HepG2 (cell line): ENCODE data around the gene NIP7. TPM values are rescaled to one million over a fixed set of nuclear protein-coding genes. Genes with fewer than 3 reads are reported as not detected.

Experiments used
- ATAC-seq: fragments of 200-7000 bp; cut with Tn5 transposase; 3 replicates; pipeline ENCODE4 v1.9.1; 2020; ENCODE audit warnings: mild to moderate bottlenecking, moderate library complexity
- BruUV-seq: library from RNA; stranded (reverse); fragments of 400-500 nt; replicated peaks from 2 replicates; lab custom pipeline; 2021; lab: Mats Ljungman, UMichigan
- CTCF ChIA-PET: fragments of 300-600 bp; formaldehyde crosslinking; extraction: SDS; loops from one replicate; lab custom pipeline; 2021; ENCODE audit warnings: low total read pairs, inconsistent platforms, low intra/inter-chr PET ratio; lab: Yijun Ruan, JAX
- POLR2A ChIA-PET: fragments of 350-600 bp; sonication (Branson Sonifier 250); formaldehyde crosslinking; loops from one replicate; lab custom pipeline; 2020; ENCODE audit warnings: antibody characterized with exemption, inconsistent platforms; lab: Yijun Ruan, JAX
- DNase-seq: peaks from one replicate; pipeline ENCODE4 v3.0.0-alpha.2; 2015; ENCODE audit warnings: low spot score
- FAIRE-seq: peaks from 3 replicates; lab custom pipeline; 2011; peaks lifted over from hg19 to GRCh38; lab: Jason Lieb, UNC
- H2AFZ ChIP-seq: one replicate; pipeline ENCODE4 v1.6.1; 2011; ENCODE audit warnings: low read length, inconsistent platforms
- H3K27ac ChIP-seq: fragments of 300-600 bp; 3 replicates; pipeline ENCODE4 v1.8.0; 2011; ENCODE audit warnings: mixed run types, mild to moderate bottlenecking, mixed read lengths, low read length, inconsistent platforms; ENCODE audit not compliant: insufficient read depth; ENCODE audit errors: extremely low read length
- H3K27me3 ChIP-seq, 2 experiments: fragments of 200-600 bp in 1 of 2; 2 replicates in 1 of 2; 3 replicates in 1 of 2; pipeline versions ENCODE4 v1.6.0 to v1.8.0; 2011; ENCODE audit warnings: low read length in 2 of 2, mild to moderate bottlenecking in 2 of 2, moderate library complexity in 2 of 2, inconsistent platforms in 1 of 2; ENCODE audit not compliant: insufficient read depth in 2 of 2, control insufficient read depth in 1 of 2
- H3K36me3 ChIP-seq, 2 experiments: fragments of 200-600 bp in 1 of 2; replicated peaks in 1 of 2; 2 replicates in 1 of 2; 3 replicates in 1 of 2; pipeline versions ENCODE4 v1.5.1 to v1.8.0; 2011; ENCODE audit warnings: low read length in 2 of 2, inconsistent platforms in 1 of 2; ENCODE audit not compliant: insufficient read depth in 2 of 2, control insufficient read depth in 1 of 2
- H3K4me1 ChIP-seq: 2 replicates; pipeline ENCODE4 v1.5.1; 2012; ENCODE audit warnings: low read length, inconsistent platforms; ENCODE audit not compliant: insufficient read depth
- H3K4me2 ChIP-seq: 2 replicates; pipeline ENCODE4 v1.6.0; 2011; ENCODE audit warnings: low read depth, low read length, inconsistent platforms
- H3K4me3 ChIP-seq, 3 experiments: fragments of 200-600 bp in 1 of 3; sonication (generic), shearing (Covaris generic) in 1 of 3; replicated peaks in 1 of 3; 2 replicates each; pipeline ENCODE4 v1.5.1; 2011 to 2016; ENCODE audit warnings: low read length in 3 of 3, inconsistent platforms in 2 of 3, low read depth in 2 of 3, mild to moderate bottlenecking in 2 of 3, control low read depth in 1 of 3, mixed read lengths in 1 of 3; ENCODE audit not compliant: insufficient read depth in 1 of 3
- H3K79me2 ChIP-seq: one replicate; pipeline ENCODE4 v1.6.1; 2011; ENCODE audit warnings: low read length, inconsistent platforms; ENCODE audit not compliant: insufficient read depth
- H3K9ac ChIP-seq: 2 replicates; pipeline ENCODE4 v1.6.0; 2011; ENCODE audit warnings: mild to moderate bottlenecking, low read depth, low read length, inconsistent platforms; ENCODE audit not compliant: insufficient read depth
- H3K9me3 ChIP-seq: 2 replicates; pipeline ENCODE4 v1.5.1; 2012; ENCODE audit warnings: mild to moderate bottlenecking, low read length
- H4K20me1 ChIP-seq: 2 replicates; pipeline ENCODE4 v1.6.0; 2011; ENCODE audit warnings: inconsistent platforms, mild to moderate bottlenecking, low read length, moderate library complexity; ENCODE audit not compliant: insufficient read depth
- CREM ChIP-seq, 2 experiments: sonication (generic) in 1 of 2; formaldehyde crosslinking in 1 of 2; IDR thresholded peaks; 2 replicates each; pipeline versions ENCODE4 v1.4.0 to v1.6.1; 2016 to 2020; ENCODE audit warnings: antibody characterized with exemption in 1 of 2, mild to moderate bottlenecking in 1 of 2, missing genetic modification reagents in 1 of 2
- E2F5 ChIP-seq: sonication (generic); formaldehyde crosslinking; conservative IDR thresholded peaks from 2 replicates; pipeline ENCODE4 v1.4.0; 2020; ENCODE audit warnings: missing genetic modification reagents
- EHMT2 ChIP-seq: fragments of 200-600 bp; sonication (generic); IDR thresholded peaks from 2 replicates; pipeline ENCODE4 v1.7.0; 2017; ENCODE audit warnings: antibody characterized with exemption, low read depth, low read length, borderline replicate concordance
- FLYWCH1 ChIP-seq: sonication (generic); formaldehyde crosslinking; IDR thresholded peaks from 2 replicates; pipeline ENCODE4 v1.8.1; 2023; ENCODE audit warnings: mild to moderate bottlenecking, missing genetic modification reagents
- MAFF ChIP-seq: IDR thresholded peaks from 2 replicates; pipeline ENCODE4 v1.6.1; 2011; ENCODE audit warnings: low read depth, low read length, improper control_type of control experiment
- MAFK ChIP-seq, 2 experiments: IDR thresholded peaks in 1 of 2; conservative IDR thresholded peaks in 1 of 2; 2 replicates each; pipeline ENCODE4 v1.6.1; 2011; ENCODE audit warnings: improper control_type of control experiment in 2 of 2, low read length in 2 of 2
- NFE2L2 ChIP-seq: fragments of 150-350 bp; IDR thresholded peaks from 2 replicates; pipeline ENCODE4 v1.6.1; 2014; ENCODE audit warnings: low read length
- POLR2G ChIP-seq: fragments of 200-400 bp; formaldehyde crosslinking; IDR thresholded peaks from 2 replicates; pipeline ENCODE4 v1.6.1; 2018; ENCODE audit warnings: mild to moderate bottlenecking, low read depth, low read length, moderate library complexity
- SP140L ChIP-seq: sonication (generic); formaldehyde crosslinking; IDR thresholded peaks from 2 replicates; pipeline ENCODE4 v1.4.0; 2020; ENCODE audit warnings: missing genetic modification reagents, borderline replicate concordance
- SRY ChIP-seq: sonication (generic); formaldehyde crosslinking; IDR thresholded peaks from 2 replicates; pipeline ENCODE4 v1.8.0; 2022; ENCODE audit warnings: mild to moderate bottlenecking, missing genetic modification reagents
- TBX2 ChIP-seq: sonication (generic); formaldehyde crosslinking; IDR thresholded peaks from 2 replicates; pipeline ENCODE4 v1.5.0; 2020; ENCODE audit warnings: missing genetic modification reagents, mild to moderate bottlenecking, borderline replicate concordance
- ZNF333 ChIP-seq: sonication (generic); formaldehyde crosslinking; IDR thresholded peaks from 2 replicates; pipeline ENCODE4 v1.4.0; 2020; ENCODE audit warnings: mild to moderate bottlenecking, missing genetic modification reagents, borderline replicate concordance
- ZNF432 ChIP-seq: sonication (generic); formaldehyde crosslinking; IDR thresholded peaks from 2 replicates; pipeline ENCODE4 v1.5.0; 2020; ENCODE audit warnings: missing genetic modification reagents, mild to moderate bottlenecking, borderline replicate concordance
- ZNF44 ChIP-seq: sonication (generic); formaldehyde crosslinking; IDR thresholded peaks from 2 replicates; pipeline ENCODE4 v1.5.1; 2020; ENCODE audit warnings: mild to moderate bottlenecking, missing genetic modification reagents
- WGBS: methylation state at CpG from one replicate; pipeline ENCODE4 v1.1.6; 2017; ENCODE audit warnings: low lambda C conversion rate; 5-methylcytosine and 5-hydroxymethylcytosine counted together
- in situ Hi-C: cut with HindIII; loops from 2 replicates; pipeline ENCODE4 v1.10.0; 2017; ENCODE audit warnings: low pct_unique_long_range_greater_than_20kb; ENCODE audit not compliant: extremely low pct_ligation_motif_present
- intact Hi-C: fragments of 100-400 bp; cut with micrococcal nuclease; formaldehyde crosslinking; loops from one replicate; pipeline ENCODE4 v1.10.0; 2022; ENCODE audit not compliant: unreplicated experiment
- polyA plus RNA-seq, 8 experiments: library from polyadenylated mRNA; depleted of rRNA in 3 of 8; stranded (reverse) in 7 of 8; unstranded in 1 of 8; fragments of >200 nt; fragmentation: Illumina TruSeq in 4 of 8; extraction: Trizol in 4 of 8; gene quantifications; 2 replicates each; pipeline versions ENCODE4 v1.2.1 to v1.2.3, GENCODE V29; 2011 to 2016; ENCODE audit warnings: low read depth in 4 of 8, missing spikeins in 1 of 8, mixed read lengths in 1 of 8; ENCODE audit not compliant: insufficient read depth in 1 of 8
- total RNA-seq, 5 experiments: library from RNA; depleted of rRNA; stranded (reverse); fragments of >200 nt; fragmentation: Illumina TruSeq; extraction: Trizol; gene quantifications; 2 replicates each; pipeline ENCODE4 v1.2.3, GENCODE V29; 2016; ENCODE audit warnings: low read depth in 1 of 5
- TF ChIP-seq, protein P1 (sequence below): sonication (generic); formaldehyde crosslinking; IDR thresholded peaks from 2 replicates; pipeline ENCODE4 v1.9.0; 2022; ENCODE audit warnings: missing genetic modification reagents, mild to moderate bottlenecking, borderline replicate concordance

NIP7 gene
- total and polyA plus RNA-seq, 2 of the 13 experiments (the other 11 are each of a cell fraction or from before 2014, with no cell fraction given): 15.3 to 114 TPM

GRCh38 chr16:69346683-69347082 is 7.1 kb downstream of the NIP7 start:
- intact Hi-C loops: no loop called here

DNA sequence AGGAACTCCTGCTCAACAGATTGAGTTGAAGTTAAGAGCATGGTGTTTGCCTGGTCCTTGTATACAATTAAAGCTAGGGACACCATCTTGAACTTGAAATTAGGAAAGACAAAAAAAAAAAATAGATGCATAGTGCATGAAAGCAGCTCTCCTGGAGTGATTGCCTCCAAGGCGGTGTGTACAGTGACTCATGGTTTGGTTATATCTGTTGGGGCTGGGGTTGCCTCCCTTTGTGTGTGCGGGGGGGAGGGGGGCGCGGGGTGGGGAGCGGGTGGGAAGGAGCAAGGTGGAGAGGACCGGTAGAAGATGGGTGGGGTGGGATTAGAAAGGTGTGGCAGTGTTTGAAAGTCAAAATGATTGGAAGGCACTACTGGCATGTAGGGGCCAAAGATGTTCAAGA is 8.7 kb downstream of the NIP7 start:
- no peak overlapping the region for H3K4me2 ChIP-seq
- H3K36me3 ChIP-seq: peaks cover 5 to 8% of the 10 kb centered on the region in 2 experiments; a peak in 3 of 5 replicates
- TF ChIP-seq SP140L (CRISPR knock-in tag): no peak
- no peak for TF ChIP-seq NFE2L2
- no peak for TF ChIP-seq ZNF44 (CRISPR knock-in tag)
- TF ChIP-seq, protein P1, sequence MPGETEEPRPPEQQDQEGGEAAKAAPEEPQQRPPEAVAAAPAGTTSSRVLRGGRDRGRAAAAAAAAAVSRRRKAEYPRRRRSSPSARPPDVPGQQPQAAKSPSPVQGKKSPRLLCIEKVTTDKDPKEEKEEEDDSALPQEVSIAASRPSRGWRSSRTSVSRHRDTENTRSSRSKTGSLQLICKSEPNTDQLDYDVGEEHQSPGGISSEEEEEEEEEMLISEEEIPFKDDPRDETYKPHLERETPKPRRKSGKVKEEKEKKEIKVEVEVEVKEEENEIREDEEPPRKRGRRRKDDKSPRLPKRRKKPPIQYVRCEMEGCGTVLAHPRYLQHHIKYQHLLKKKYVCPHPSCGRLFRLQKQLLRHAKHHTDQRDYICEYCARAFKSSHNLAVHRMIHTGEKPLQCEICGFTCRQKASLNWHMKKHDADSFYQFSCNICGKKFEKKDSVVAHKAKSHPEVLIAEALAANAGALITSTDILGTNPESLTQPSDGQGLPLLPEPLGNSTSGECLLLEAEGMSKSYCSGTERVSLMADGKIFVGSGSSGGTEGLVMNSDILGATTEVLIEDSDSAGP: no peak
- TF ChIP-seq ZNF432 (CRISPR knock-in tag): no peak
- no peak for TF ChIP-seq FLYWCH1 (CRISPR knock-in tag)
- no peak for TF ChIP-seq CREM (IDR thresholded peaks at IDR 0.05)
- no peak for TF ChIP-seq CREM (CRISPR knock-in tag; IDR thresholded peaks at IDR 0.05)
- no peaks in the 10 kb centered on the region for H3K79me2 ChIP-seq
- no peaks in the 10 kb centered on the region for H4K20me1 ChIP-seq
- H3K9me3 ChIP-seq: no peaks in the 10 kb centered on the region
- BruUV-seq: no TSS peak
- no peak overlapping the region for H3K9ac ChIP-seq
- no peak overlapping the region for H3K27ac ChIP-seq
- intact Hi-C loops (no loop called here), in situ Hi-C loops (no loop called here)
- no peak for FAIRE-seq
- no peak overlapping the region for H2AFZ ChIP-seq
- POLR2A ChIA-PET: interaction anchor here (1.4 kb wide), 1 partner anchor 9 kb away, joined by 4 read pairs; no protein-coding TSS in a partner anchor
- no peaks in the 10 kb centered on the region for H3K27me3 ChIP-seq
- H3K4me3 ChIP-seq: no peak overlapping the region
- CTCF ChIA-PET: no interaction called here
- DNase-seq: no peak
- ATAC-seq: no peak
- WGBS: 97% methylated on average over 6 of the region's 6 CpGs
- H3K4me1 ChIP-seq: peaks cover 24% of the 10 kb centered on the region

More at GRCh38 chr16:69346683-69347082, 7.1 kb downstream of the NIP7 start:
- Histone ChIP-seq H2AFZ (no peak overlapping the region), H3K4me1 (peaks cover 23% of the 10 kb centered on the region), H3K4me2 (no peak overlapping the region), H3K27ac (no peak overlapping the region), H3K9ac (no peak overlapping the region), H3K79me2 (peaks cover 7% of the 10 kb centered on the region), H3K27me3 (no peaks in the 10 kb centered on the region), H3K9me3 (no peaks in the 10 kb centered on the region), H3K36me3 (peaks cover 8 to 16% of the 10 kb centered on the region in 2 experiments; a peak in 4 of 5 replicates), H3K4me3 (no peak overlapping the region), H4K20me1 (no peaks in the 10 kb centered on the region)
- FAIRE-seq (no peak), ATAC-seq (no peak), DNase-seq (no peak)
- in situ Hi-C loops: no loop called here
- POLR2A ChIA-PET: interaction anchor here (1.2 to 1.4 kb wide), 2 partner anchors 9 to 32 kb away, joined by 3 to 4 read pairs; no protein-coding TSS in a partner anchor
- 92% methylated on average over 6 of the region's 6 CpGs for WGBS
- BruUV-seq: no TSS peak
- TF ChIP-seq TBX2 (CRISPR knock-in tag) (peak; percentile 20; the same call in 1 of the 2 replicates), E2F5 (CRISPR knock-in tag) (no peak), MAFK (conservative IDR thresholded peaks at IDR 0.05 in 1 of 2, IDR thresholded peaks at IDR 0.05 in 1 of 2; ENCODE audit: low read length in 2 of 2) (peak in 1 of 2 experiments; percentile 28; a peak in 1 of 4 replicates), MAFF (0 out of 2 replicates have a peak, but pooled peaks have one; percentile 23), EHMT2 (no peak), ZNF333 (CRISPR knock-in tag) (no peak), SRY (CRISPR knock-in tag) (no peak), POLR2G (peak; percentile 32; the same call in 1 of the 2 replicates)
- CTCF ChIA-PET: no interaction called here
